Activated T-helper 1 cell treated with anti-CD3 and anti-CD28 coated beads, Interleukin-12 subunit alpha, Interleukin-12 subunit beta, Interleukin-2, Interleukin-4 antibody, amounts not matched to agents 30 ng/mL and 10 ng/mL and 1 ng/mL, durations not matched to agents 14 hours and 24 hours and 36 hours (primary cell): ENCODE measurements around the gene EML1. TPM values are rescaled to one million over a fixed set of nuclear protein-coding genes. Genes with fewer than 3 reads are reported as not detected.

ENCODE experiments used
- DNase-seq: peaks from one replicate; pipeline ENCODE4 v3.0.0; 2021; ENCODE audit warnings: low spot score
- H3K27ac Mint-ChIP-seq: one replicate; pipeline ENCODE4 v1.8.0; 2021; ENCODE audit warnings: mild to moderate bottlenecking, mixed read lengths
- H3K27me3 Mint-ChIP-seq: one replicate; pipeline ENCODE4 v1.8.0; 2022; ENCODE audit warnings: mild to moderate bottlenecking, moderate library complexity, mixed read lengths; ENCODE audit not compliant: insufficient read depth
- H3K36me3 Mint-ChIP-seq: one replicate; pipeline ENCODE4 v1.8.0; 2021; ENCODE audit warnings: low read depth, mixed read lengths
- H3K4me1 Mint-ChIP-seq: one replicate; pipeline ENCODE4 v1.8.0; 2021; ENCODE audit warnings: low read depth, mixed read lengths
- H3K4me3 Mint-ChIP-seq: one replicate; pipeline ENCODE4 v1.8.0; 2021; ENCODE audit warnings: mild to moderate bottlenecking, moderate library complexity, mixed read lengths
- H3K9me3 Mint-ChIP-seq: one replicate; pipeline ENCODE4 v1.8.0; 2021; ENCODE audit warnings: mixed read lengths
- intact Hi-C: fragments of 100-400 bp; cut with micrococcal nuclease; formaldehyde crosslinking; loops from one replicate; pipeline ENCODE4 v1.15.1; 2024
- total RNA-seq: library from RNA; stranded (reverse); gene quantifications from 2 replicates; pipeline ENCODE4 v1.2.3, GENCODE V29; 2022

The EML1 gene
- total RNA-seq, 1 donor from 2014 or later: 0.91 TPM

DNA sequence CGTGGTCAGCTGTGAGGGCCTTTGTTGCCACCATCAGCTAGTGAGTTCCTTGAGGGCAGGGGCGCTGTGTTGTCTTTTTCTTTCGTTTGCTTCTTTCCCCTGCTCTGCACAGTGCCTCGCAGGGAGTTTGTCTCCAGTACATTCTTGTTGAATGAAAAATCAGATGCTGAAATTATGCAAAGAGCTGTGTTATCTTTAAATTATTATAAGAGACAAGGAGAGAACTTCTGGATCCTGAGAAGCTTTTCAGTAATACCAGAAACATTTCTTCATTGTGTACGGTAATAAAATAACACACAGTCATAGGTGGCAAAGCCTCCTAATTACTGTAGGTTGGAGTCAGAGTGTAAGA lies 14.9 kb downstream of the EML1 start:
- Mint-ChIP-seq H3K4me3 (no peak overlapping the region), H3K4me1 (no peaks in the 10 kb centered on the region), H3K27ac (no peak overlapping the region), H3K27me3 (peaks cover 19% of the 10 kb centered on the region), H3K9me3 (no peaks in the 10 kb centered on the region), H3K36me3 (no peaks in the 10 kb centered on the region)
- intact Hi-C loops: no loop called here
- DNase-seq: no peak

DNA sequence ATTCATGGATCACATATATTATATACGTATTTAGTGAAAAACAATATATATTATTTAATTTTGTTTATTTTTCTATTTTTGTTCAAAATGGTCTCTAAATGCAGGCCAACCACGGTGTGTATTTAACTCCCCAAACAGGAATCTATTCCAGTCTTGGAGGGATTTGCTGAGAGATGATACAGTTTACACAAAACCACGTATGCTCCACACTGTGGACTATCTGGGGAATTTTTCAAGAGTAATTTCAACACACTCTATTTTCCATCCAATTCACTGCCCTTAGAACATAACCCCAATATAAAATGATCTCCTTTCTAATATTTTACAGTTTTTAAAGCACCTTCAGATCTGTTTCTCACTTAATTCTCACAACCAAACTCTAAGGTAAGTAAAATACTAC lies 15.3 kb downstream of the EML1 start:
- Mint-ChIP-seq H3K4me3 (no peak overlapping the region), H3K27me3 (peaks cover 17% of the 10 kb centered on the region), H3K4me1 (no peaks in the 10 kb centered on the region), H3K9me3 (no peaks in the 10 kb centered on the region), H3K27ac (no peak overlapping the region), H3K36me3 (no peaks in the 10 kb centered on the region)
- DNase-seq: no peak
- intact Hi-C loops: no loop called here

DNA sequence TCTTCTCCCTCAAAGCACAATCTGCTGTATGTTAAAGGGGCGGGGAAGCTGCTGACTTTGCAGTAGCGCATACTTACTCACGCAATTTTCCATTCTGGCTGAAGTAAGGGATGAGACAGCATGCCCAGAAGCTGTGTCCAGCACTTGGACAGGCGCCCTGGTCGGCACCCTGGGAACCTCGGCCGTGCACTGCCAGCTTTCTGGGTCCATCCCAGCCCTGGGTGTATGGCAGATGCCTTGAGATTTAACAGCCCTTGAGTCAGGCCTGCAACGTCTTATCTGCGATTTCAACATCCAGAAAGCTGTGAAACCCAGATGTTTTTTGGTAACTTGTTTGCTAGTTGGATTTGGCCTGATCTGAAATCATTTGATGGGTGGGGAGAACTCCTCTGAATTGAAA lies 16.1 kb downstream of the EML1 start:
- H3K27ac Mint-ChIP-seq: no peak overlapping the region
- no peaks in the 10 kb centered on the region for H3K36me3 Mint-ChIP-seq
- H3K4me3 Mint-ChIP-seq: no peak overlapping the region
- DNase-seq: no peak
- no peaks in the 10 kb centered on the region for H3K4me1 Mint-ChIP-seq
- no peaks in the 10 kb centered on the region for H3K9me3 Mint-ChIP-seq
- intact Hi-C loops: no loop called here
- H3K27me3 Mint-ChIP-seq: peaks cover 19% of the 10 kb centered on the region

DNA sequence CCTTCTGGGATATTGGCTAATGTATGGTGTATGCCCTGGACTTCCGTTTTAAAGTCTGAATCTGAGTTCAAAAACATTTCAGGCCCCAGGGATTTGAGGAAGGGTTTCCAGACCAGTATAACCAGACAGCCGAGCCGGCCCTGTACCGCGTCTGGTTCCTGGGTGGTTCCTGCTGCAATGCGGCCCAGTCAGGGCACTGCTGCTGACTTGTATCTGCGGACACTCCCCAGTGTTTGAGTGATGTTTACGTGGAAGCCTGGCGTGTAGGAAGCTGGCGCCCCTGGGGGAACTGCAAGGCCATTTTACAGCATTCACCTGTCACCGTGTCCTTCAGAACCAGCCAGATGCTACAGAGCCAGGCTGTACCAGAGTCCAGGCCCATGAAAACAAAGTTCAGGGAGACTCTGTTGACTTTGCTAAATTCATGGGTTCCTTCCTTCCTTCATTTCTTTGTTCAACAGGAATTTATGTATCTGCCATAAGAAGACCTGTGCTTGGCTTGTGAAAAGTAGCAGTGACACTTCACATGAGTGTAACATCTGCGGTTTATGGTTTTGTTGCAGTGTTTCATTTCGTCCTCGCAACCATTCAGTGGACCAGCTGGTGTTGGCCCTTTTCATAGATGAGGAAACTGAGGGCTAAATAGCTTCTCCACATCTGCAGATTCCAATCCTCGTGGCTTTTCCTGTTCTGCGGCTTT lies 16.8 kb downstream of the EML1 start:
- H3K9me3 Mint-ChIP-seq: no peaks in the 10 kb centered on the region
- intact Hi-C loops: no loop called here
- no peak overlapping the region for H3K4me3 Mint-ChIP-seq
- DNase-seq: no peak
- no peak overlapping the region for H3K27ac Mint-ChIP-seq
- H3K36me3 Mint-ChIP-seq: no peaks in the 10 kb centered on the region
- H3K27me3 Mint-ChIP-seq: peaks cover 17% of the 10 kb centered on the region
- H3K4me1 Mint-ChIP-seq: no peaks in the 10 kb centered on the region

DNA sequence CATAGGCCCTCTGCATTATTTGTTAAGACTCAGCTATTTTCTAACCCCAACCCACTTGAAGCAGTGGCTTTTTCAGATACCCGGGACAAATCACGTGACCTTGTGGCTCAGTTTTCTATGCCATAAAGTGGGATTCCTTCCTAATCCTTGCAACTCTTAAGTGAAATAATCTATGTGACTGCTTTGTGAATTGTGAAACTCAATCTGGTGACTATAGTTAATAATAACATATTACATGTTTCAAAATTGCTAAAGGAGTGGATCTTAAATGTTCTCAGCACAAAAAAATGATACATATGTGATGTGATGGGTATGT lies 17.3 kb downstream of the EML1 start:
- no peaks in the 10 kb centered on the region for H3K4me1 Mint-ChIP-seq
- no peak for DNase-seq
- peaks cover 16% of the 10 kb centered on the region for H3K27me3 Mint-ChIP-seq
- intact Hi-C loops: no loop called here
- no peaks in the 10 kb centered on the region for H3K36me3 Mint-ChIP-seq
- no peak overlapping the region for H3K27ac Mint-ChIP-seq
- H3K4me3 Mint-ChIP-seq: no peak overlapping the region
- no peaks in the 10 kb centered on the region for H3K9me3 Mint-ChIP-seq

DNA sequence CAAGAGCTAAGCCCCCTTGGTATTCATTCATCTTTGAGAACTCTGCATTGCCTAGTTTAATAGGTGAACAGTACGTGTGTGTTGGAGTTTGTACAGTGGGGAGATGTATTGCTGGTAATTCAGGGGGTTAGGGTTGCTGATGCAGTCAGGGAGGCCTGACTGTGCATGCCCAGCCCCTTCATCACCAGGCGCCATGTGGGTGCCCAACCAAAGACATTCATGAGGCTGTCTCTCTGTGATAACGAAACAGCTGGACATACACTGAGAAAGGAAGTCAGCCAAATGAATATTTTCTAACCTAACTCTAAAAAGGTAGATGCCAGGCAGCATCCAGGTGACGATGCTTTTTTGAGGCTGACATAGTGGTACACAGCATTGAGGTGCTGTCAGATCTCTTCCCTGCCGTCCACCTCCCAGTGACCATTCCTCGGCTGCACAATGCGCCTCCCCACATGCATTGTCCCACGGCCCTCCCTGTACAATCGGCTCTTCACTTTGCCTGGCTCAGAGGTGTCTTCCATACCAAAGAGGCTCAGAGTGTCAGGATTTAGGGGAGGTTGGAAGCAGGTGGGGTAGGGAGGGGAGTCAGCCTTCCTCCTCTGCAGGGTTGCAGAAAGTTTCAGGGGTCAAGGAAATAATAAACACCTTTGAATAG lies 19.0 kb downstream of the EML1 start:
- H3K27me3 Mint-ChIP-seq: peaks cover 14% of the 10 kb centered on the region
- no peaks in the 10 kb centered on the region for H3K36me3 Mint-ChIP-seq
- H3K9me3 Mint-ChIP-seq: no peaks in the 10 kb centered on the region
- no peak overlapping the region for H3K27ac Mint-ChIP-seq
- H3K4me1 Mint-ChIP-seq: no peaks in the 10 kb centered on the region
- intact Hi-C loops: no loop called here
- no peak for DNase-seq
- H3K4me3 Mint-ChIP-seq: no peak overlapping the region

DNA sequence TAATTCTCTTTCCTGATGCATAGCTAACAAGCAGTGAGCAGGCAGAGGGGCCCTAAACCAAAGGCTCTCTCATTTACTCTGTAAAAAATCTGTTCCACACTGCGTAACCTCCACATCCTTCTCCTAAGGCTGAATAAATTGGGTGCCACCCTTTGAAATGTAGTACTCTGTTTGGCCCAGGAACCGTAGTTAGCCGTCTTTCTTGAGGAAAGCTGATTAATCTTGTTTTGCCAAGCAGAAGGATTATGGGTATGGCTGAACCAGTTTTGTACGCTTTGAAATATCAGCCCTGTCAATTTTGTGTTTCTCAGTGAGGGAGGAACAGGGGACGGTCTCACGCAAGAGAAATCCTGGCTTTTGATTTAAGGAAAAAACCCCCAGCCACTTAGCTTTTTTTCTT lies 19.7 kb downstream of the EML1 start:
- no peak for DNase-seq
- Mint-ChIP-seq H3K27me3 (peaks cover 13% of the 10 kb centered on the region), H3K9me3 (no peaks in the 10 kb centered on the region), H3K4me1 (no peaks in the 10 kb centered on the region), H3K27ac (no peak overlapping the region), H3K36me3 (no peaks in the 10 kb centered on the region), H3K4me3 (no peak overlapping the region)
- intact Hi-C loops: no loop called here

DNA sequence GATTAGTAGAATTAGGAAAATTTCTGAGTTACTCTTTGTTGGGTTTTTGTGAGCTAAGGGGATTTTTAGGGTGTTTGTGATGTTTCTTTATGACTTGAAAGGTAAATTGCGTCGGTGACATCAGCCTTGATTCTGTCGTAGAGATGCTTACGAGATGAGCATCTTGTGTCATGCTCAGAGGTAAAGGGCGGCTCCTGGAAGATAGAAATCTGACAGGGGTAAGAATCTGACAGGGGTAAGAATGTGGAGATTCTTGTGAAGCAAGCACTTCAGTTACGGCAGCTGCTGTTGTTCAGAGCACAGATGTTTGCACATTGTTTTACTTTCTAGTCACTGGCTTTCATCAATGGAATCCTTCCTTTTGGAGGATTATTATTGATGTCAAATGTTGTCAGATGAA lies 22.5 kb downstream of the EML1 start:
- peaks cover 9% of the 10 kb centered on the region for H3K4me1 Mint-ChIP-seq
- peaks cover 15% of the 10 kb centered on the region for H3K27me3 Mint-ChIP-seq
- DNase-seq: no peak
- H3K9me3 Mint-ChIP-seq: no peaks in the 10 kb centered on the region
- no peak overlapping the region for H3K4me3 Mint-ChIP-seq
- no peak overlapping the region for H3K27ac Mint-ChIP-seq
- H3K36me3 Mint-ChIP-seq: no peaks in the 10 kb centered on the region
- intact Hi-C loops: no loop called here

DNA sequence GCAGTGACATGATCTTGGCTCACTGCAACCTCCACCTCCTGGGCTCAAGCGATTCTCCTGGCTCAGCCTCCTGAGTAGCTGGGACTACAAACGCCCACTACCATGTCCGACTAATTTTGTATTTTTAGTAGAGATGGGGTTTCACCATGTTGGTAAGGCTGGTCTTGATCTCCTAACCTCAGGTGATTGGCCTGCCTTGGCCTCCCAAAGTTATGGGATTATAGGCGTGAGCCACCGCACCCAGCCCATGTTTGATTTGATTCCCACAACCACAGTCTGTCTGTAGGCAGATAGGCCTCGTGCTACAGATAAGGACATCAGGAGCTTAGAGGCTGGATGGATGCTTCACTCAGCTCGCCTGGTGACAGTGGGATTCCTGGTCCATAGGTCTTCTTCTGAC lies 23.0 kb downstream of the EML1 start:
- Mint-ChIP-seq H3K4me1 (peaks cover 9% of the 10 kb centered on the region), H3K36me3 (no peaks in the 10 kb centered on the region), H3K27ac (no peak overlapping the region), H3K4me3 (no peak overlapping the region), H3K9me3 (no peaks in the 10 kb centered on the region), H3K27me3 (peaks cover 15% of the 10 kb centered on the region)
- no peak for DNase-seq
- intact Hi-C loops: no loop called here

DNA sequence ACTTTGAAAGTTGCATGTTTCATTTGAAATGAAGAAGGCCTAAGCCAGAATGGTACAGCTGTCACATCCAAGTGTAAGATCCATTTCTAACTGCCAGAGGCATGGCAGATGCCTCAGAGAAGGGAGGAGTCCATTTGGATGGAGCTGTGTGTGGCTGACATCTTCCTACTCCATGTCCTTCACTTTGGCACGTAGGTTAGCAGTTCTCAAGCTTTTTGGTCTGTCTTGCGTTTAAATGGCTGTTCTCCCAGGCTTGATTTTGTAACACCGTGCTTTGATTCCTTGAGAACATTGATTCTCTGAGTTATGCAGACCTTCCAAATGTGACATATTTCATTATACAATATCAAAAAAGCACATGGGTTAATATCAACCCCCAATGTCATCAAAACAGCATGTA lies 23.4 kb downstream of the EML1 start:
- Mint-ChIP-seq H3K36me3 (no peaks in the 10 kb centered on the region), H3K9me3 (no peaks in the 10 kb centered on the region), H3K4me3 (no peak overlapping the region), H3K27me3 (peaks cover 16% of the 10 kb centered on the region), H3K27ac (no peak overlapping the region), H3K4me1 (peaks cover 12% of the 10 kb centered on the region)
- intact Hi-C loops: no loop called here
- no peak for DNase-seq

DNA sequence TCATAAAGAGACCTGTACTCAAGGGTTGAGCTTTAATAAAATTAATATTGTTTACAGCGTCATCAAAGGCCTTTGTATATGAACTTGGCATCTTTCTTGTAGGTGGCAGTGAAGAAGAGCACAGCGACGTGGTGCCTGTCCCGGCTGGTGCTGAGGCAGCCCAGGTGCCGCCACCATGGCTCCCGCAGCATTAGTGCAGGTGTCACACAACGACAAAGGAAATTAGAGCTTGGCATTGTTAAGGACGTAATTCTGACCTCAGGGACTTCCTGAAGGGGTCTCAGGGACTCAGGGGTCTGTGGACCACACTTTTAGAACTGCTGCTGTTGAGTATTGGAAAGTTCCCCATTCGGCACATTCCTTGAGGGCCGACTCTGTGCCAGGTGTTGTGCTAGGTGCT lies 24.1 kb downstream of the EML1 start:
- H3K27me3 Mint-ChIP-seq: peaks cover 19% of the 10 kb centered on the region
- intact Hi-C loops: no loop called here
- H3K9me3 Mint-ChIP-seq: no peaks in the 10 kb centered on the region
- peaks cover 16% of the 10 kb centered on the region for H3K4me1 Mint-ChIP-seq
- H3K36me3 Mint-ChIP-seq: no peaks in the 10 kb centered on the region
- DNase-seq: no peak
- no peak overlapping the region for H3K4me3 Mint-ChIP-seq
- no peak overlapping the region for H3K27ac Mint-ChIP-seq

DNA sequence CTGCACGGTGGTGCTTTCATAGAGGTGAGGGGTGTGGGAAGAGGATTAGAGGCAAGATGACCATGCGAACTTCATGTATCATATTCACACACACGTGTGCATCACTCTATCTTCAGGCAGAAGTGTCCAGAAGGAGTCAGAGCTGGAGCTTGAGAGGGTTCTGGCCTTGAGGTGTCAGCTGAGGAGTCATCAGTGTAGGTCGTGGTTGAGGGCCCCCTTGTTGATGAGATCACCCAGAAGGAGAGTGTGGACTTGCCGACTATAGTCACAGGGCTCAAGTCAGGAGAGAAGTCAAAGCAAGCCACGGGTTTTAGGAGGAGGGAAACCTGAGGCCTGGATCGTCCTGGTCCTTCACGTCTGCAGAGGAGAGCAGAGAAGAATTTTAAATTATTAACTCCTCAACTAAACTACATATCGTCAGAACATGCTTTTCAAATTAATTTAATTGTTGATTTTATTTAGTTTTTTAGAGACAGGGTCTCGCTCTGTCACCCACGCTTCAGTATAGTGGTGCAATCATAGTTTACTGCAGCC lies 25.4 kb downstream of the EML1 start:
- H3K27ac Mint-ChIP-seq: no peak overlapping the region
- H3K4me1 Mint-ChIP-seq: peaks cover 16% of the 10 kb centered on the region
- intact Hi-C loops: no loop called here
- H3K36me3 Mint-ChIP-seq: no peaks in the 10 kb centered on the region
- no peak overlapping the region for H3K4me3 Mint-ChIP-seq
- no peak for DNase-seq
- peaks cover 24% of the 10 kb centered on the region for H3K27me3 Mint-ChIP-seq
- H3K9me3 Mint-ChIP-seq: no peaks in the 10 kb centered on the region

DNA sequence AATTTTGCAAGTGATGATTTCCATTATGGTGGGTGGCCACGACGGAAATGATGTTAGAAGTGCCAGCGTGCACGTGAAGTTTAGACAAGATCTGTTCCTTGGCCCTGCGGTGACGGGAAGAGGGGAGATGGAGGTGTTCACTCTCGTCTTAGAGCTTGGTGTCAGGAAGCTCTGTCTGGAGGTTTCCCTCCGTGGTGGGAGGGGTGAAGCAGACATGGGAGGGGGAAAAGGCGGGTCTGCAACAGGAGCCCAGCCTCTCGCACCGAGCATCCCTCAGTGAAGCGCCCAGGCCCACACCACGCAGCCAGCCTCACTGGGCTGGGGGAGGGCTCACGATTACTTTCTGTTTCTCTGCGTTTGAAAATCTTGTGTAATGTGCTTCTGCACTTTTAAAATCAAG lies 26.3 kb downstream of the EML1 start:
- intact Hi-C loops: no loop called here
- no peak for DNase-seq
- peaks cover 16% of the 10 kb centered on the region for H3K4me1 Mint-ChIP-seq
- H3K4me3 Mint-ChIP-seq: no peak overlapping the region
- no peaks in the 10 kb centered on the region for H3K9me3 Mint-ChIP-seq
- H3K27me3 Mint-ChIP-seq: peaks cover 22% of the 10 kb centered on the region
- H3K27ac Mint-ChIP-seq: no peak overlapping the region
- H3K36me3 Mint-ChIP-seq: no peaks in the 10 kb centered on the region
